GM18502 (cell line): ENCODE data around the gene ANKRD55.
"Not testable (repeated sequence)": the region's sequence is repeated elsewhere in the genome, so short reads cannot be mapped to it uniquely, and the experiment has no call there.

Experiments used
- ATAC-seq: cut with Tn5 transposase; IDR thresholded peaks from one replicate; pipeline ENCODE4 v1.9.1; 2021; ENCODE audit warnings: mild to moderate bottlenecking; ENCODE audit not compliant: unreplicated experiment, poor library complexity

ANKRD55 gene

DNA sequence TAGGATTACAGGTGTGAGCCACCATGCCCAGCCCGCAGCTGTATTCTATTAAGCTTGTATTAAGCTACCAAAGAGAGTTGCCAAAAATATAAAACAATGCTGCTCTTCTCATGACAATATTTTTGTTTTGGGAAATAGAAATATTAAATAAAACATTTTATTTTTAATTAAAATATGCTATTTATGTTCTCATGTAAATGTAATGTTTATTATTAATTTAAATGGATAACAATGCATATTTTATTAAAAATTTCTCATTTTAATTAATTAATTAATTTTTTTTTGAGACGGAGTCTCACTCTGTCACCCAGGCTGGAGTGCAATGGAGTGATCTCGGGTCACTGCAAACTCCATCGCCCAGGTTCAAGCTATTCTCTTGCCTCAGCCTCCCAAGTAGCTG is 117.5 kb downstream of the ANKRD55 start:
- ATAC-seq: no peak

DNA sequence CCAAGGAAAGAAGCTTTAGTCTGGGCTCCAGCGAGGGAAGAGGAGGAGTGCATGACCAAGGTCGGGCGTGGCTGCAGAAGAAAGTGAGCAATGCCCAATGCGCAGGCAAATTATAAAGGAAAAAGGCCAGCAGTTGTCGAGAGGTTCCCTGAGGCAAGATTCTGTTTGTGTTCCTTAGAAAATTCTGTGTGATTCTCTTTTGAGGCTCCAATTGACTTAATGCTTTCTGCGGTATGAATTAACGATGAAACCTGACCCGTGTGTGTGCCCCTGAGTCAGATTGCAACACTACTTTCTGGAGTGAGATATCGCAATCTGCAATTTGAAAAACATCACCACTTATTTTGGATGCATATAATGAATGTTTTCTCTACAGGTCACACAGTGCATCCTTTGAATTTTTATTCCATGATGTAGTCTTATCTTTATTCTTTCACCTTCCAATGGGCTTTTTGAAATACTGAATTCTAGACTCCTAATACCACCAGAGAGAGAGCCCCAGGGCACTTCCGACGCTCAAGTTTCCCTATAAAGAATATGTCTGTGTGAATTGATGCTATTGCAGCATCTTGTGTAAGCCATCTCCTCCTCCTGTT is 120.5 kb downstream of the ANKRD55 start:
- no peak for ATAC-seq

DNA sequence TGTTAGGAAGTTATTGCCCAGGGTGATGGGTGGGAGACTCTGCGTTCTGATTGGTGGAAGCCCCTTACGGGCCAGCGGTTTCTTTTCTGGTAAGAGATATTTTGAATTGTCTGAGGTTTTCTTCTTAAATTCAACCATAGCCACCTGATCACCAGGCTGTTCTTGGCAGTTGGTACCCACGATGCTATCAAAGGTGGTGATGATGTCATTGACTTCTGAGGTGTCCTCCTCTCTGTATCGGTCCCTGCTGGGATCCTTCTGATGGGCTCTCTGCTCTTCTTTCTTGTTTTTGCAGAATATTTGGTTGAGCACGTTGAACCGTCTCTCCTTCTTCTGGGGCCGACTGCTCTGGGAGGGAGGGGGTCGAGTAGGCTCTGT is 121.7 kb downstream of the ANKRD55 start:
- no peak for ATAC-seq

DNA sequence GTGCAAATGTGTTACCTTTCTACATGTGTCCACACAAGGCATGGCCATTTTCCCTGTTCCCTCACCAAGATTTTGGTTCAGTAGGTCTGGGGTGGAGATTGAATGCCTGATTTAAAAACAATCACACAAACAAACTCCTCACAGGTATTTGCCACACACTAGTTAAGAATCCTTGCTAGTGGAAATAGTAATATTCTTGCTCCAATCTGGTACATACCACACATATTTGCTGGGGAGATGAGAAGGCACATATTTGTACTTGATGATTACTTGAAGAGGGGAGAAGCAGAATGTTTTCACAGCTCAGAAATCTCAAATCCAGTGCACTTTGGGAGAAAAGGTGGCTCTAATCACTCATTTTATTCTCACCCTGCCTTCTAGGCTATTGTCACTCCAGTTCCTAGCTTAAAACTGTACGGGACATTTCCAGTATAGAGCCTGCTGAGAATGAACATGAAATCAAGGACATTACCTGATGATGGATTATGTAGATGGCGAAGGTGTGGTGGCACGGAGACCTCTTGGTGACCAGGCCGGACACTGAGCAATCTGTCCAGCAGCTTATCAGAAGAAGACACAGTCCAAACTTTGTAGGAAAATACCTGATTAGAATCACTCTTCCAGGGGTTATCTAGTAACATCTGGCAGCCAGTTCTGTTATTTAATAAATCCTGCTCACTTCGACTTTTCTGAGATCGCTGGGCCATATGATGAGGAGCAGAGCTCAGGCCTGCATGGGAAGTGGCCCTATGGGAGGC is 122.3 kb downstream of the ANKRD55 start:
- ATAC-seq: no peak

DNA sequence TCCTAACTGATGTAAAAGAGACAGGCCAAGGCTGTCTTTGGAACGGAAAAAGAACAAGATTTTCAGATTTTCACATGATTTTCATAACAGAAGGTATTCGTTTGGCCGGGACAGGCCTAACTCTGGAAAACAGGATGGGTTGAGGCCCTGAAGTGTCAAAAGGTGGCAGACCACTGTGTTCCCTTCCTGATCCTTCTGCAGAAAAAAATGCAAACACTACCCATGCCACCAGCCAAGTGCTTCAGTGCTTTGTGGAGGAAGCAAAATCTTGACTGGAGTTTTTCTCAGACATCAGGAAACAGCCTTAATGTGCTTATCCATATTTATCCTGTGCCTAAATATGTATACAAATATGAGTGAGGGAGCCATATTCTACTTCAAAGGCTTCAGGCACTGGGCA is 124.9 kb downstream of the ANKRD55 start:
- ATAC-seq: no peak

DNA sequence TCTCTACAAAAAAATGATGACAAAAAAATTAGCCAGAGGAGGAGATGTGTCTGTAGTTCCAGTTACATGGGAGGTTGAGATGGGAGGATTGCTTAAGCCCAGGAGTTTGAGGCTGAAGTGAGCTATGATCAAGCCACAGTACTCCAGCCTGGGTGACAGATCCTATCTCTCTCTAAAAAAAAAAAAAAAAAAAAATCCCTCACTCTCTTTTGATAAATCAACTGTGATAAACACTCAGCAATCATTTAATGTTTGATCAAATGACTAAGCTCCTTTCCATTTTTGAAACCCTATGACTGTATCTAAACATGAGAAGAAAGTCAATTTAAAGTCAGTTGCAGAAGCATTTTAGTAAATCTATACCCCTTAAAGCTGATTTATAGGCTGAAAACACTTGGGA is 126.3 kb downstream of the ANKRD55 start:
- ATAC-seq: no peak

DNA sequence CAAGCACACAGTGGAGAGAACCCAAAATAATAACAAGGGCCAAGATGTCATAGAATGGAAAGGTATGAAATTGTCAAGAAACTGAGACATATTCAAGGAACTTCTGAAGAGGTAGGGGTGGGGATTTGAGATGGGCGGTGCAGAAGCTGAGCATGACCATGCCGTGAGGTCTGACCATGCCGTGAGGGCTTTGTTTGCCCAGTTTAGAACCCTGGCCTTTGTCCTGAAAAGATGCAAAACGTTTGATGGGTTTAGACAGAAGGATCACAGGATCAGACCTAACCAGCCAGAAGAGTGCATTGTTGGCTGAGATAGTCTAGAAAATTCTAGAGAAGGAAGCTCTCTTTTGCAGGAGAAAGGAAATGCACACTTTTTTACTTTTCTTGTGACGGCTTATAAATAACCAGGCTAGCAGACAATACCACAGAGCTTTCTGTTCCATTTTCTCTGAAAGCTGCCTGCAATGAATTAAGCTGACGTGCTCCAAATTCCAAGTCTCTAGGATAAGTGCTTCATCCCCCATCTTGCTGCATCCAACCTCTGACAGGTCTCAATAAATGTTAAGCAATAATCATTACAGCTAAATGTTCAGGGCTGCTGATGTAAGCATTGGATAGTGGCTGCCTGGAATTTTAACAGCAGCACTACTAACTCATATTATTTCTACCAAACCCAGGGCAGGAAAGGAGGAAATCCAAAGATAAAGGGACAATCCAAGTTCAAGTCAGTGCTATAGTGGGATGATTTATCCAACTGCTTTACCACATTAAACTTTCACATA is 127.4 kb downstream of the ANKRD55 start:
- no peak for ATAC-seq

DNA sequence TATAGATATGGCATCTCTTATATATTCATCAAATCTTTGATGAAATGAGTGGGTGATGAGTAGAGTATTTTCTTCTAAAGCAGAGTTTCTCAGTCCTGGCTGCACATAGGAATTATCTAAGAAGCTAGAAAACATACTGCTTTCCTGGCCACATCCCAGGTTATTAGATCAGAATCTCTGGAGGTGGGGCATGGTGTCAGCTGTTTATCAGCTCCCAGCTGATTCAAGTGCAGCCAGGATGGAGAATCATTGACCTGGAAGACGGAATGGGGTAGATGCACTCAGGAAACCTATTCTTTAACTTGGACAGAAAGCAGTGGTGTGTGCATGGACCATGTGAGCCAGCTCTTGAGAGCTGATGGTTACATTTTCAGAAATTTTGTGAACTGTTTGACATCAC is 130.2 kb downstream of the ANKRD55 start:
- ATAC-seq: no peak

DNA sequence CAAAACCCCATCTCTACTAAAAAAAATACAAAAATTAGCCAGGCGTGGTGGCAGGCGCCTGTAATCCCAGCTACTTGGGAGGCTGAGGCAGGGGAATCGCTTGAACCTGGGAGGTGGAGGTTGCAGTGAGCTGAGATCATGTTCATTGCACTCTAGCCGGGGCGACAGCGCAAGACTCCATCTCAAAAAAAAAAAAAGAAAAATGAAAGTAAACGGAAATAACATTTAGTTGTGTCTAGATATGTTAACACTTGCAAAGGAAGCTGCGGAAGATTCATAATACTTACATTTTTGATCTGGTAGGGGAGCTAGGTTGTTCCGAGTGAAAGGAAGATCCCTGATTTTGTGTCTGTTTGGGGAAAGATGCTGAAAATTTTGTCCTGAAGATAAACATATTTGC is 130.9 kb downstream of the ANKRD55 start:
- not testable (repeated sequence) for ATAC-seq

DNA sequence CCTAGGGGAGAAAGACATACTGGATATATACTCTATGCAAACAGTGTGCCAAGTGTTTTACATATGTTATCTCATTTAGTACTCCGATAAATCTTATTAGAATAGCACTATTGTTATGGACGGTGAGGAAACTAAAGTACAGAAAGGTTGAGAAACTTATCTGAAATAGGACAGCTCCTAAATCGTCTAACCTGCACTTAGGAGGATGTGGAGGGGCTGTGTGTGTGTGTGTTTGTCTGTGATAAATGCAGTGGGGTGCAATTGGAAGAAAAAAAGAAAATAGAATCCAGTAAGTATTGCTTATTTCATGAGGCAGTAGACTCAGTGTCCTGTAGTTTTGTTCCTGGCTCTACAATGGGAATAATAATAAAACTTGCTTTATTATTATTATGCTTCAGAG is 131.9 kb downstream of the ANKRD55 start:
- ATAC-seq: no peak

DNA sequence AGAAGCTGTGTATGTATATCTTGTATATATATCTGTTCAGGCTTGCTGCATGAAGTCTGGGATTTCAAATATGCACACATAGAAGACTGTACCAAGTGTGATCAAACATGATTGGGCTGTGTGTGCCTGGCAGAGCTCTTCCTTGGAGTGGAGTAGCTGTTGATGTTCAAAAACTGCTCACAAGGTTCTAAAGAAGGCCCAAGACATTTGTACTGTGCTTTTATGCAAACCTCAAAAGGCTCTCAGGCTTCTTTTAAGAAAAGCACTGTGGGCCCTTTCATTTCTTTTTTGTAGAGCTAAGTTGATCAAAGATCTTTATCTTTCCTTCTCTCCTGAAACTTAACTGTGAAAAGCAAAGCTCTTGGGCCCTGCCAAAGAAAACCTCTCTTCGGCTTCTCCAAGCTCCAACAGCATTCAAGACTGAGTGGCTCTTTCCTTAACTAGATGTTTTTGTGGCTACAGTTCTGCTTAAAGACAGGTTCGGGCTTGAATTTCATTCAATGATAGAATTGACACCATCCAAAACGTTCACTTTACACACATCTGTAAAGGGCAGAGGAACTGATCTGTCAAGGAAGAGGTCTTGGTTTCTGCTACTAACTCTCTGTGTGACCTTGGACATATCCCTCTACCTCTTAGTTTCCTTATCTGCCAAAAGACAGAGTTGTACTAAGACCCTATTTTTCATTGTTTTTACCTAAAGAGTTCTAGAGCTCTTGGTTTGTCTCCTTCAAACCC is 132.5 kb downstream of the ANKRD55 start:
- ATAC-seq: no peak

DNA sequence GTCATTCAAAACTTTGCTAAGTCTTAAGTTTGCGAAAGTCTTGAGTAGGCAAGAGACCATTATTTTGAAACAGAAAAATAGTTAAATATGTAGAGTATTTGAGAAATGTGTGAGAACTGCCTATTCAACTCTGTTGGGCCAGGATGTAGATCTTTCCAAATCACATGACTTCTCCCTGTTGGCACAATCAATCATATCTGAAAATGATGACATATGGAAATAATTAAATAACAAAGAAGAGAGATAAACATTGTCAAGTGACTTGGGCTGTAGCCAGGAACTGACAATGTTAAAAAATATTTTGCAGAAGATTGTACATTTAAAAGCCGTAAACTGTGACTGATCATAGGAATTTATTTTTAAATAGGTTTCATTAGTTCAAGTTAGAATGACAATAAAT is 133.8 kb downstream of the ANKRD55 start:
- ATAC-seq: no peak

DNA sequence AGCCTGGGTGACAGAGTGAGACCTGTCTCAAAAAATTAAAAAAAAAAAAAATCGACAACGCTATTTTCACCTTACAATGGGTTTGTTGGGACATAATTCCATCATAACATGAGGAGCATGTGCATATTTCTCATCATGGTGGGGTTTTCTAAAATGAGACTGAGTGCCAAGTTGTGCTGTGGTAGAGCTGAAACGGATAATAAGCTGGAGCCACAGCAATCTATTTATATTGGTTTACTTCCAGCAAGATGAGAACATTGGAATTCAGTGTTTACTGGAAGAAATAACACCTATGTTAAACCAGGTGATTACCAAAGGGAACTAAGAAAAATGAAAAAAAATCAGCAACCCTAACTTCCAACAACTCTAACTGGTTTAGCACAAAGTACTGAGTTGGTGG is 136.1 kb downstream of the ANKRD55 start:
- no peak for ATAC-seq

DNA sequence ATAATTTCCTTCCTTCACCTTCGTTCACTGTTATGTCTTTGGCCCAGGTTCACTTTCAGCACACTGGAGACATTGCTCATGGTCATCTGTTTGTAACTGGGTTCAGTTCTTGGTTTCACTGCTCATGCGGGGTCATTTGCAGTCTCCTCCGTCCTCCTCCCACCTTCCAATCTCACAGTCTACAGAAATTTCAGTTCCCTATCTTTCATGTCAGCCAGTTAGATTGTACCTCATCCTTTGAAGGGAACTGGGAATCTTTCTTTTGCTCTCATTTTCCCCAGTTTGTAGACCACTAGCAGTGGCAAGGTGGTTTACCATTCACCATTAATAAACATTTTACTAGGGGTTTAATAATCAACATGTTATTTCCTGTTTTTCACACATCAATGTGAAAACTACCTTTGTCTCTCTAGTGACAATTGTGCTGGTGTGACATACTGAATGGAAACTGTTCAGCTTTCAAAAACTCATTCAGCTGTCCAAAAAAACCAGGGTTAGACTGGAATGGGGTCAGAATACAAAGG is 137.5 kb downstream of the ANKRD55 start:
- ATAC-seq: peak; percentile 73

DNA sequence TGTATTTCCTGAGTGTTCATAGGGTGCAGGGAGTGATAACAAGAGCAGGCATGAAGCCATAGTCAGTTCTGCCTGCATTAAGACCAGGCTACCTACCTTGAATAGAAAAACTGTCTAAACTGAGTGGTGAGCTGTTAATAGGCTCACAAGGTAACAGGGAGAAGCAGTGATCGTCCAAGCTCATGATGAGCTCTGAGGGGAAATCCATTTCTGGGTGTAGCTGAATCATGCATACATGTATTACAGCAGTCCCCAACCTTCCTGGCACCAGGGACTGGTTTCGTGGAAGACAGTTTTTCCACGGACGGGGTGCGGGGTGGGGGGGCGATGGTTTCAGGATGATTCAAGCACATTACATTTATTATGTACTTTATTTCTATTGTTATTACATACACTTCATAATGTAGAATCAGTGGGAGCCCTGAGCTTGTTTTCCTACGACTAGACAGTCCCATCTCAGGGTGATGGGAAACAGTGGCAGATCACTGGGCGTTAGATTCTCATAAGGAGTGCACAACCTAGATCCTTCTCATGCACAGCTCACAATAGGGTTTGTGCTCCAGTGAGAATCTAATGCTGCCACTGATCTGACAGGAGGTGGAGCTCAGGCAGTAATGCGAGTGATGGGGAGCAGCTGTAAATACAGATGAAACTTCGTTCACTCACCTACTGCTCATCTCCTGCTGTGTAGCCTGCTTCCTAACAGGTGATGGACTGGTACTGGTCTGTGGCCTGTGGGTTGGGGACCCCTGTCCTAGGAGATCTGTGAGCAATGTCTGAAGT is 138.4 kb downstream of the ANKRD55 start:
- ATAC-seq: peak; percentile 24

DNA sequence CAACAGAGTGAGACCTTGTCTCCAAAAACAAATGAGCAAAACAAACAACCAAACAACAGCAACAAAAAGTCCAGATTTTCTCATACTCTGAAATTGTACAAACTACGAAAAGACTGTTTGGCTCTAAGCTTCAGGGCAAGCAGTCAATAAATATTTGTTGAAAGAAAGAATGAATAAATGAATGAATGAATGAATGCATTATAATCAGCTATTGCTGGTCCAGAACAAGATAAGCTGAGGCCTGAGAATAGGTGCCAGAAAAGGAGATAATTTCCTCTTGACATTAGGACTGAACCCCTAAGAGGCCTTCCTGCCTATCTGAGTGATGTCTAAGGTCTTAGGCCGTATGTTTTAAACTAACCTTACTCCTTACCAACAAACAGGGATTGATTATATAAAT is 139.2 kb downstream of the ANKRD55 start:
- no peak for ATAC-seq

DNA sequence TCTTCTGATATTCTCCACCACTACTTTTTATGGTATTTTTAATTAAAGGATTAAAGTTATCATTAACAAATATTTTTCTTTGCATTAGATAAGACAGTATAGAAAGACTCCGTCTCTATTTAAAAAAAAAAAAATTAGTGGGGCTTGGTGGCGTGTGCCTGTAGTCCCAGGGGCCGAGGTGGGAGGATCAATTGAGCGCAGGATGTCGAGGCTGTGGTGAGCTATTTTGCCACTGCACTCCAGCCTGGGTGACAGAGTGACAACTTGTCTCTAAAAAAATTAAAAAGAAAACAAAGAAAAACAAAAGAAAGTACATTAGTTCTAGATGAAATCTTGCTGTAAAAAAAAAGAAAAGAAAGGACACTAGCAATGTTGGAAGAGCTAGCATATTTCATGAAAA is 141.0 kb downstream of the ANKRD55 start:
- no peak for ATAC-seq

DNA sequence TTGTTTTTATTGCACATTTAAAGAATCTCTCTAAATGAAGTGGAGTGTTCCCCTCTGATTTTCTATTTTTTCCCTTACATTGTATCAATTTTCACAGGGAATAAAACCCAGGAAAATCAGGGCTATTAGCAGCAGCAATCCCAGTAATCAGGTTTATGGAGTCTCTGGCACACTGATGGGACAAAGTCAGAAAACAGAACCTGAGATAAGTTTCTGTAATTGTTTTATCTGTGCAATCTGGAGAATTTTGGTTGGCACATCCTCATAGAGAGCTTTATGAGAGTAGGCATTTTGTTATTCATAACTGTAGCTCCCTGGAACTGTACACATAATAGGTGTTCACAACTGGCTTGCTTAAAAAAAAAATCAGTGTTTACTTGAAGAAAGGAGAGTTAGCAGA is 141.5 kb downstream of the ANKRD55 start:
- no peak for ATAC-seq

DNA sequence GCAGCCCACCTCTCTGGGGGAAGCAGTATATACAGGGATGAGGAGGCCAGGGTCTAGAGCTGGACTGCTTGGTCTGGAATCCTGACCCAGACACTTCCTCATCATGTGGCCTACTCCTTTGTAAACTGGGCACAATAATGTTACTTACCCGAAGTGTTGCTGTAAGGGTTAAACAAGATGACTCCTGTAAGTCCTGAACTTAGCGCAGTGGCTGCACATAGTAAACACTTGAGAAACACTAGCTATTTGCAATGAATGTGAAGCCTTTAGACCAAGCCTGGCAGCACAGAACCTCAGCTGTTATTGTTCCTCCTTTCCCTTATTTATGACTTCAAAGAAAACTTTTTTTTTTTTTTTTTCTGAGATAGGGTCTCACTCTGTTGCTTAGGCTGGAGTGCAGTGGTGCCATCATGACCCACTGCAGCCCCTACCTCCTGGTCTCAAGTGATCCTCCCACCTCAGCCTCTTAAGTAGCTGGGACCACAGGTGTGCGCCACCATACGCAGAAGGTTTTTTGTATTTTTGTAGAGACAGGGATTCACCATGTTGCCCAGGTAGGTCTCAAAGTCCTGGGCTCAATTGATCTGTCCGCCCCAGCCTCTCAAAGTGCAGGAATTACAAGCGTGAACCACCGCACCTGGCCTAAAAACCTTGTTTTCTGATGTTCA is 142.2 kb downstream of the ANKRD55 start:
- ATAC-seq: no peak
